ENCODE measurements around the gene HDAC3. TPM values are rescaled to one million over a fixed set of nuclear protein-coding genes. Genes with fewer than 3 reads are reported as not detected.

The HDAC3 gene
- polyA plus RNA-seq, 4 donors, result 39.0 to 65.0 (median 49.6) TPM

DNA sequence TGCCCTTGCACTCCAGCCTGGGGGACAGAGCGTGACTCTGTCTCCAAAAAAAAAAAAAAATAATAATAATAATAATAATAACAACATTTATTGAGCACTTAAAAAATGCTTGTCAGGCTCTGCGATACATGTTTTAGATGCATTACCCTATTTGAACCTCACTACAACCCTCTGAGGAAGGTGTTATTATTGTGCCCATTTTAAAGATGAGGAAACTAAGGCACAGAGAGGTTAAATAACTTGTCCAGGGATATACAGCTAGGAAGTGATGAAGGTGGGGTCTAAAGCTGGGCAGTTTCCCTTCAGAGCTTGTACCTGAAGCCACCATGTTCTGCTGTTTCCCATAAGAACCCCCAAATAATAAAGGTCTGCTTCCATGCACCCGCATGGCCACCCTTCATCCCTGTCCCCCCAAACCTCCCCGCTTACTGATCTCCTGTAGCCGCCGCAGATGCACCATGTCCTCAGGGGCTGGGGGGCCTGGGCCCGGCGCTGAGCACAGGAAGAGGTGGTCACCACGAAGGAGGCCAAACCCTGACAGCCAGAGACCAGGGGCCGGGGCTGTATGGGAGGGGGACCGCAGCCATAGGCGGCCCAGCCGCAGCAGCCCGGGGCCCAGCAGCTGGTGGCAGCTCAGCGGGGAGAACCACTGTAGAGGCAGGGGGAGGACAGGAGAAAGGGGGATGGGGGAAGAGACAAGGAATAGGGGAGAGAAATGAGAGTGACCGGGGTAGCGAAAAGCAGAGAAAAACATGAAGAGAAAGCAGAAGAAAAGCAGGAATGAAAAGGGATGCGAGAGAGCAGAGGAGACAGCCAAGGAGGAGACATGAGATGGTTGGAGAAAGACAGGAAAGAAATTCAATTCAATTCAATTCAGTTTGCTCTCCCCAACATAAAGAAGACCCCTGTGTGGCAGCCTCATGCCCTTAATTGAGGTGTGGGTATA, 29.6 kb upstream of the HDAC3 start:
- H3K27ac ChIP-seq (ENCODE audit: low read depth in 1 of 3, low read length in 2 of 3), result no peak overlapping the region
- H3K4me1 ChIP-seq (ENCODE audit: control insufficient read depth in 3 of 3, insufficient read depth in 2 of 3, low read depth in 1 of 3, low read length in 2 of 3), result peaks cover 0 to 3% (median 0%) of the 10 kb centered on the region in 3 donors
- no peaks in the 10 kb centered on the region for H3K27me3 ChIP-seq (ENCODE audit: control insufficient read depth in 3 of 3, insufficient read depth in 3 of 3, low read length in 3 of 3)
- H3K9me3 ChIP-seq (ENCODE audit: control insufficient read depth in 2 of 2, insufficient read depth in 1 of 2, low read depth in 1 of 2, low read length in 1 of 2), result no peaks in the 10 kb centered on the region
- DNase-seq (no peak), FAIRE-seq (no peak)
- H3K36me3 ChIP-seq (ENCODE audit: control insufficient read depth in 3 of 3, insufficient read depth in 2 of 3, low read depth in 1 of 3, low read length in 3 of 3), result peaks cover 0 to 55% (median 0%) of the 10 kb centered on the region in 3 donors
- no peak overlapping the region for H3K4me3 ChIP-seq (ENCODE audit: low read depth in 1 of 3, low read length in 3 of 3)
- WGBS, 3 donors, result 89 to 96% (median 93%) methylated on average over 18 of the region's 18 CpGs

DNA sequence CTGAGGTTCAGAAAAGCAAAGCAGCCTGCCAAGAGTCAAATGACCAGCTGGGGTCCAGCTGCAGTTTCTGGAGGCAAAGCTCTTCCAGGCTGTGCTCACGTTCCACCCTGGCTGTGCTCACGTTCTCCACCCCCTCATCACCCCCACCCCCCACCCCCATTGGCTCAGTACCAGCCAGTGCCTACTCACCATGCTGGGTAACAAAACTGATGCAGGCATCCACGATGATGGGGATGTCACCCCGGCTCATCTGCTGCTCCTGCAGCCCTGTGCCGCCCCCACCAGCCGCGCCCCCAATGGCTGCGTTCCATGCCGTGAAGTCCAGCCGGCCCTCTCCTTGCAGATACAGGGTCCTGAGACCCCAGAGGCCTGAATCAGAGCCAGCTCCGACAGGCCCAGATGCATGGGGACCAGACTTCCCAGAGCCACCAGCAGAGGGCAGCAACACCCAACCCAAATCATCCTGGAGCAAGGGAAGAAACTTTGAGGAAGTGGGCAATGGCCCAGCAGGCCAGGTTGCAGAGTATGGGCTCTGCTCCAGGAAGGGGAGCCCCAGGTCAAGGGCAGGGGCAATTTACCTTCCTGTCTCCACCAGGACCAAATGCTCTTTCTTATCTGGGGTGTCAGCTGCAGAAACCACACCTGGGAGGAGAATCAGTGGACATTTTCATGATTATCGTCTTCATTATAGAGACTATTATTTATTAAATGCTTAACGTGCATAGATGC, 28.2 kb upstream of the HDAC3 start:
- H3K27me3 ChIP-seq (ENCODE audit: control insufficient read depth in 3 of 3, insufficient read depth in 3 of 3, low read length in 3 of 3), result no peaks in the 10 kb centered on the region
- peaks cover 0 to 3% (median 0%) of the 10 kb centered on the region in 3 donors for H3K4me1 ChIP-seq (ENCODE audit: control insufficient read depth in 3 of 3, insufficient read depth in 2 of 3, low read depth in 1 of 3, low read length in 2 of 3)
- H3K27ac ChIP-seq (ENCODE audit: low read depth in 1 of 3, low read length in 2 of 3), result no peak overlapping the region
- 23 to 34% (median 30%) methylated on average over 13 of the region's 13 CpGs for WGBS, 3 donors
- no peak for FAIRE-seq
- H3K36me3 ChIP-seq (ENCODE audit: control insufficient read depth in 3 of 3, insufficient read depth in 2 of 3, low read depth in 1 of 3, low read length in 3 of 3), result peaks cover 0 to 43% (median 0%) of the 10 kb centered on the region in 3 donors
- no peak overlapping the region for H3K4me3 ChIP-seq (ENCODE audit: low read depth in 1 of 3, low read length in 3 of 3)
- DNase-seq, result peak; percentile 82 to 86
- no peaks in the 10 kb centered on the region for H3K9me3 ChIP-seq (ENCODE audit: control insufficient read depth in 2 of 2, insufficient read depth in 1 of 2, low read depth in 1 of 2, low read length in 1 of 2)

GRCh38 chr5:141663506-141663905, 26.9 kb upstream of the HDAC3 start:
- no peaks in the 10 kb centered on the region for H3K9me3 ChIP-seq (ENCODE audit: control insufficient read depth in 2 of 2, insufficient read depth in 1 of 2, low read depth in 1 of 2, low read length in 1 of 2)
- H3K27ac ChIP-seq (ENCODE audit: low read depth in 1 of 3, low read length in 2 of 3), result no peak overlapping the region
- 83 to 90% (median 86%) methylated on average over 8 of the region's 8 CpGs for WGBS, 3 donors
- H3K36me3 ChIP-seq (ENCODE audit: control insufficient read depth in 3 of 3, insufficient read depth in 2 of 3, low read depth in 1 of 3, low read length in 3 of 3), result peaks cover 0 to 41% (median 0%) of the 10 kb centered on the region in 3 donors
- H3K27me3 ChIP-seq (ENCODE audit: control insufficient read depth in 3 of 3, insufficient read depth in 3 of 3, low read length in 3 of 3), result no peaks in the 10 kb centered on the region
- peaks cover 0 to 3% (median 0%) of the 10 kb centered on the region in 3 donors for H3K4me1 ChIP-seq (ENCODE audit: control insufficient read depth in 3 of 3, insufficient read depth in 2 of 3, low read depth in 1 of 3, low read length in 2 of 3)
- DNase-seq (no peak), FAIRE-seq (no peak)
- no peak overlapping the region for H3K4me3 ChIP-seq (ENCODE audit: low read depth in 1 of 3, low read length in 3 of 3)

- Histone ChIP-seq H3K4me1 (ENCODE audit: control insufficient read depth in 3 of 3, insufficient read depth in 2 of 3, low read depth in 1 of 3, low read length in 2 of 3) (peaks cover 0 to 3% (median 0%) of the 10 kb centered on the region in 3 donors), H3K27me3 (ENCODE audit: control insufficient read depth in 3 of 3, insufficient read depth in 3 of 3, low read length in 3 of 3) (no peaks in the 10 kb centered on the region), H3K36me3 (ENCODE audit: control insufficient read depth in 3 of 3, insufficient read depth in 2 of 3, low read depth in 1 of 3, low read length in 3 of 3) (peaks cover 0 to 44% (median 0%) of the 10 kb centered on the region in 3 donors), H3K27ac (ENCODE audit: low read depth in 1 of 3, low read length in 2 of 3) (no peak overlapping the region), H3K9me3 (ENCODE audit: control insufficient read depth in 2 of 2, insufficient read depth in 1 of 2, low read depth in 1 of 2, low read length in 1 of 2) (no peaks in the 10 kb centered on the region), H3K4me3 (ENCODE audit: low read depth in 1 of 3, low read length in 3 of 3) (no peak overlapping the region)
- 85 to 90% (median 89%) methylated on average over 17 of the region's 17 CpGs for WGBS, 3 donors
- no peak for DNase-seq
- FAIRE-seq, result no peak
Observed at GRCh38 chr5:141662028-141662427, 25.4 kb upstream of the HDAC3 start.

DNA sequence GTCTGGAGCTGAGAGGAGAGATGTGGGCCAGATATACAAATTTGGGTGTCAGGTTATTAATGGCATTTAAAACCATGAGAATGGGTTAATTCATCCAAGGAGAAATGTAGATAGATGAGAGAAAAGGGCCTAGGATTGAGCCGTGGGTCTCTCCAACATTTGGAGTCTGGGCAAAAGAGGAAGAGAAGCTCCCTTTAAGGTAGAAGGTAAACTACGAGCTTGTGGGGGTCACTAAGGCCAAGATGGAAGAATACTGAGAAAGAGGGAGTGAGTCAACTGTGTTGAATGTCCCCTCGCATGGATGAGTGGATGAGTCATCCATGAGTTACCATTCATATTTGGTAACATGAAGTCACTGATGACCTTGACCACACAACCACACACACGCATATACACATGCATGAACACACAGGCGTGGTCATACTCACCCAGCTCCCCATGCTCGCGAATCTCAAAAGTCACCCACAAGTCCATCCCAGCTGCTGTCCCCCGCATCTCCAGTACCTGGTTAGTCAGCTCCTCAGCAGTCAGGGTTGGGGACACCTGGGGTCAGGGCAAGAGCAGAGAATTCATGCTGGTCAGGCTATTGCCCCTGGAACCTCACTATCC, 21.4 kb upstream of the HDAC3 start:
- Histone ChIP-seq H3K27me3 (ENCODE audit: control insufficient read depth in 3 of 3, insufficient read depth in 3 of 3, low read length in 3 of 3) (no peaks in the 10 kb centered on the region), H3K4me1 (ENCODE audit: control insufficient read depth in 3 of 3, insufficient read depth in 2 of 3, low read depth in 1 of 3, low read length in 2 of 3) (no peaks in the 10 kb centered on the region), H3K4me3 (ENCODE audit: low read depth in 1 of 3, low read length in 3 of 3) (no peak overlapping the region), H3K27ac (ENCODE audit: low read depth in 1 of 3, low read length in 2 of 3) (no peak overlapping the region), H3K9me3 (ENCODE audit: control insufficient read depth in 2 of 2, insufficient read depth in 1 of 2, low read depth in 1 of 2, low read length in 1 of 2) (no peaks in the 10 kb centered on the region), H3K36me3 (ENCODE audit: control insufficient read depth in 3 of 3, insufficient read depth in 2 of 3, low read depth in 1 of 3, low read length in 3 of 3) (peaks cover 0 to 48% (median 0%) of the 10 kb centered on the region in 3 donors)
- WGBS, 3 donors, result 75 to 78% (median 77%) methylated on average over 8 of the region's 8 CpGs
- FAIRE-seq (no peak), DNase-seq (no peak)

DNA sequence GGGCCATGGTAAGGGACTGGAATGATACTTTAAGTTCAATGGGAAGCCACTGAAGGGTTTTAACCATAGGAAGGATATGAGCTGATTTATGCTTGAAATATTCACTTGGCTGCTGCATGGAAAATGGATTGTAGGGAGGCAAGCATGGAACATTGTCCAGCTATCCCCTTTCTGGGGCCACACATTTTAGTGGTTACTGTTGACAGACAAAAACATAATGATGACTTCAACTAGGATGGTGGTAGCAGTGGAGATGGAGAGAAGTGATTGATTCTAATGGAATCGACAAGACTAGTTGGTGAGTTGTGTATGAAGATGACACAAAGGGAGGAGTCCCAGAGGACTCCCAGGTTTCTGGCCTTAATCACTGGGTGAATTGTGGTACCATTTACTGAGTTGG, 20.8 kb upstream of the HDAC3 start:
- Histone ChIP-seq H3K36me3 (ENCODE audit: control insufficient read depth in 3 of 3, insufficient read depth in 2 of 3, low read depth in 1 of 3, low read length in 3 of 3) (peaks cover 0 to 48% (median 0%) of the 10 kb centered on the region in 3 donors), H3K27ac (ENCODE audit: low read depth in 1 of 3, low read length in 2 of 3) (no peak overlapping the region), H3K27me3 (ENCODE audit: control insufficient read depth in 3 of 3, insufficient read depth in 3 of 3, low read length in 3 of 3) (no peaks in the 10 kb centered on the region), H3K4me1 (ENCODE audit: control insufficient read depth in 3 of 3, insufficient read depth in 2 of 3, low read depth in 1 of 3, low read length in 2 of 3) (no peaks in the 10 kb centered on the region), H3K9me3 (ENCODE audit: control insufficient read depth in 2 of 2, insufficient read depth in 1 of 2, low read depth in 1 of 2, low read length in 1 of 2) (no peaks in the 10 kb centered on the region), H3K4me3 (ENCODE audit: low read depth in 1 of 3, low read length in 3 of 3) (no peak overlapping the region)
- DNase-seq, result no peak
- WGBS, 3 donors, result 90 to 93% (median 90%) methylated on average over 1 of the region's 1 CpG
- FAIRE-seq, result no peak

GRCh38 chr5:141656396-141656795, 19.7 kb upstream of the HDAC3 start:
- Histone ChIP-seq H3K27ac (ENCODE audit: low read depth in 1 of 3, low read length in 2 of 3) (no peak overlapping the region), H3K4me3 (ENCODE audit: low read depth in 1 of 3, low read length in 3 of 3) (no peak overlapping the region), H3K27me3 (ENCODE audit: control insufficient read depth in 3 of 3, insufficient read depth in 3 of 3, low read length in 3 of 3) (no peaks in the 10 kb centered on the region), H3K36me3 (ENCODE audit: control insufficient read depth in 3 of 3, insufficient read depth in 2 of 3, low read depth in 1 of 3, low read length in 3 of 3) (peaks cover 0 to 40% (median 0%) of the 10 kb centered on the region in 3 donors), H3K9me3 (ENCODE audit: control insufficient read depth in 2 of 2, insufficient read depth in 1 of 2, low read depth in 1 of 2, low read length in 1 of 2) (no peaks in the 10 kb centered on the region), H3K4me1 (ENCODE audit: control insufficient read depth in 3 of 3, insufficient read depth in 2 of 3, low read depth in 1 of 3, low read length in 2 of 3) (peaks cover 0 to 5% (median 3%) of the 10 kb centered on the region in 3 donors)
- FAIRE-seq, result no peak
- no peak for DNase-seq
- 88 to 92% (median 91%) methylated on average over 9 of the region's 9 CpGs for WGBS, 3 donors

- DNase-seq (no peak), FAIRE-seq (no peak)
- Histone ChIP-seq H3K4me1 (ENCODE audit: control insufficient read depth in 3 of 3, insufficient read depth in 2 of 3, low read depth in 1 of 3, low read length in 2 of 3) (peaks cover 0 to 7% (median 3%) of the 10 kb centered on the region in 3 donors), H3K4me3 (ENCODE audit: low read depth in 1 of 3, low read length in 3 of 3) (no peak overlapping the region), H3K36me3 (ENCODE audit: control insufficient read depth in 3 of 3, insufficient read depth in 2 of 3, low read depth in 1 of 3, low read length in 3 of 3) (peaks cover 0 to 40% (median 0%) of the 10 kb centered on the region in 3 donors), H3K27me3 (ENCODE audit: control insufficient read depth in 3 of 3, insufficient read depth in 3 of 3, low read length in 3 of 3) (no peaks in the 10 kb centered on the region), H3K9me3 (ENCODE audit: control insufficient read depth in 2 of 2, insufficient read depth in 1 of 2, low read depth in 1 of 2, low read length in 1 of 2) (no peaks in the 10 kb centered on the region), H3K27ac (ENCODE audit: low read depth in 1 of 3, low read length in 2 of 3) (no peak overlapping the region)
- 74 to 83% (median 82%) methylated on average over 7 of the region's 7 CpGs for WGBS, 3 donors
Observed at GRCh38 chr5:141655020-141655419, 18.4 kb upstream of the HDAC3 start.
